ENCODE data around the gene SLC9A9.

Gene SLC9A9

DNA sequence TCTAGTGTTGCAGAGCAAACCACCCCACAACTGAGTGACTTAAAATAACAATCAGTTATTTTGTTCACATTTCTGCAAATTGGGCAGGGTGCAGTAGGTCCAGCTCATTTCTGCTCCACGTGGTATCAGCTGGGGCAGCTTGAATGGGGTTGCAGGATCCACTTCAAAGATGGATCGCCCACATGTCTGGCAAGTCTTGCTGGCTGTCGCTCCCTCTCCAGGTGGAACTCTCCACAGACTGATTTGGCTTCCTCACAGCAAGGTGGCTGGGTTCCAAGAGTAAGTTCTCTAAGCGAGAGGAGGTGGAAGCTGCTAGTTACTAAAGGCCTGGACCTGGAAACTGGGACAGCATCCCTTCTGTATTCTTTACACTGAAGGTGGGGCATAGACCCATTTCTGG is 213.3 kb downstream of the SLC9A9 start:
- no peak for DNase-seq

DNA sequence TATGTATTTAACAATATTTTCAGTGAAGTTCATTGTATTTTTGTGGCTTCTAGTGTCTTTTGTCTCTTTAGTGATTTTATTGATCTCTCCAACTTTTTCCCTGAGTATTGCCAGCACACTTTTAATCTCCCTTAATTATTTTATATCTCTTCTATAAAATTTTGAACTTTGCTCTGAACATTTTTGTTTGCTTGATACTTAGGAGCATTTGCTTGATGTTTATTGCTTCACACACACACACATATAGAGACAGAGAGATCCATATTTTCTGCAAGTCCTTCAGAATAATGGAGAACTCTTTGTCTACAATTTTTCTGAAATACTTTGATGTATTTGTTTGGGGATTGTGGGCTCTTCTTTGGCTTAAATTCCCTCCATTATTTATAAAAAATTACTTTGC is 213.8 kb downstream of the SLC9A9 start:
- DNase-seq: no peak

- DNase-seq: no peak
These were observed 214.5 kb downstream of the SLC9A9 start for GRCh38 chr3:143633816-143634215.

GRCh38 chr3:143629726-143630125 is 218.5 kb downstream of the SLC9A9 start:
- DNase-seq: no peak

- no peak for DNase-seq
These were observed 219.3 kb downstream of the SLC9A9 start for GRCh38 chr3:143628971-143629370.

DNA sequence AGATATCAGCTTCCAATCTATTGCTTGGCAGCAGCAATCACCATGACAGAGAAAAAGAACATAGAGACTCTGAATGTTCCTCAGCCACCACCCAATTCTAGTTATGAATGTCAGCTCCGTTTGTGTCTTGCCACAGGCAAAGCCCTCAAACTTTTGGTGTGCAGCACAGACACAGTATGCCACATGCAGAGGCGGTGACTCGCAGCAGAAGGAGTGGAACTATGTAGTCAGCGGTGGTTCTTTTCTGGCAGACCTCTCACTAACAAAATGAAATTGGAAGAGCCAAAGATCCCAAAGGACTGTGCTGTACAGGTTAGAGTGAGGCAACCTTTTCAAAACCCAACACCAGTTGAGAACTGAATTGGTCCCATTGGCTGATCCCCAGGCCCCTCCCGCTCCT is 220.9 kb downstream of the SLC9A9 start:
- peak; percentile 63 for DNase-seq

DNA sequence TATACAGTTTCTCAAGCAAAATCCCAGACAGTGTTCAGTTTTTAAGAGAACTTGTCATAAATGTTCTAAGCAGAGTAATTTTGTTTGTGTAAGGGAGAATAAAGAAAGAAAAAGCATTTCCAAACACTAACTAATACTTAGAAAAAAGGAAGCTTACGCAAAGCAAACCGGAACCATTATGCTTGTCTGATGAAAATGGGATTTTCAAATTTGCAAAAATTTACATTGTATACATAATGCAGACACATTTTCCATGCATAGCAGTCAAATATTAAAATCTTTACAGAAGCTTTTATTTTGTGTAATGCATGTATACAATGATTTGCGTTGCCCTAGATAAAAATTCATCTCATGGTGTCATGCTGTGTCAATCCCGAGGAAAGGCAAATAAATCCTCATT is 229.0 kb downstream of the SLC9A9 start:
- DNase-seq: no peak

GRCh38 chr3:143617050-143617449 is 231.2 kb downstream of the SLC9A9 start:
- DNase-seq: no peak

DNA sequence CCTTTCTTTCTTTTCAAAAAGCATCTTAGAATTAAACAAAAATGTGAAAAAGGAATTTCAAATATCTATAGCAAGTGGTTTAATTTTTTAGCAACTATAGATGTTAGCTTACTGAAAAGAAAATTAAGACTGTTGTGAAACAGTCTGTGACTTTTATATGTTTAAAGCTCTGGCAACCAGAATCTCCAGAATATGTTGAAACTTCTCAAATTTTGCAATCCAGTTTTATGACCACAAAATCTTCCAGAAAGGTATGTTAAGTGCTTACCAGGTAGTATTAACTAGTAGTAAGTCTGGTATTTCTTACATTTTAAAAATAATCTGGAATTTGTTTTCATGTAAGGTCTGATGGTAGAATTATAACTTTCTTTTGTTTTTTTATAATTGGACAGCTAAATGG is 235.0 kb downstream of the SLC9A9 start:
- DNase-seq: no peak

GRCh38 chr3:143612541-143612940 is 235.7 kb downstream of the SLC9A9 start:
- DNase-seq: no peak

GRCh38 chr3:143608966-143609365 is 239.3 kb downstream of the SLC9A9 start:
- no peak for DNase-seq

GRCh38 chr3:143605233-143605950 is 242.9 kb downstream of the SLC9A9 start:
- no peak for DNase-seq

GRCh38 chr3:143604402-143605185 is 243.7 kb downstream of the SLC9A9 start:
- DNase-seq: no peak

- no peak for DNase-seq
These were observed 244.5 kb downstream of the SLC9A9 start for GRCh38 chr3:143603774-143604173.

DNA sequence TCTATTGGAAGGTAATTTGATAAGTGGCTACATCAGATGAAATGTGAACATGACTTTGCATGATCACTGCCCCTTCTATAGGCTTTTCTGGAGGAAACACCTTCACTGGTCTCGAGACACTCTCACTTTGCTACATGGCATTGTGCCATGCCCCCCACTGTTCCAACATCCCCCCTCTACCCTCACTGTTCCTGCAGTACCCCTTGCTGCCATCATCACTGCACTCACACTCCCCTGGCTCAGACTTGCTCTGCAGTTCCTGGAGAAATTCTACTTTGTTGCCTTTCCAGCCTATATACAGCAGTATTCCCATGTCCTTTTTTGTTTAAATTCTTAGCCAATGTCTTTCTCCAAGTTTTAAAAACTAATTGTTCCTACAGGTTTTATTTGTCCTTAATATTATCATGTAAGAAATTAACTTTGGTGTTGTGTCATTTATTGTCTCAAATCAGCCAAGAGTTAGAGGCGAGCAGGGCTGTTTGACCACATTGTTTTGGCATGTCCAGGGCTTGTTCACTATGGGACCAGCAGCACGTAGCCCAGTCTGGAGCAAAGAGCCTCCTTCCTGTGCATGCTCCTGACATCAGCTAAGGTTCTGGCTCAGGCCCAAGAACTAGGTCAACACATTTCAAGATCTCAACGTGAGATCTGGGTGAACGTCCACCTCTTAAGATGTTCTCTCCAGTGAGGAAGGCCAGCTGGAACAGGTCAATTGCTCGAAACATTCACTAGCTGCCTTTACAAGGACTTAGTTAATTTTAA is 246.4 kb downstream of the SLC9A9 start:
- no peak for DNase-seq

GRCh38 chr3:143600756-143601718 is 247.2 kb downstream of the SLC9A9 start:
- no peak for DNase-seq

- no peak for DNase-seq
These were observed 250.3 kb downstream of the SLC9A9 start for GRCh38 chr3:143597774-143598652.

DNA sequence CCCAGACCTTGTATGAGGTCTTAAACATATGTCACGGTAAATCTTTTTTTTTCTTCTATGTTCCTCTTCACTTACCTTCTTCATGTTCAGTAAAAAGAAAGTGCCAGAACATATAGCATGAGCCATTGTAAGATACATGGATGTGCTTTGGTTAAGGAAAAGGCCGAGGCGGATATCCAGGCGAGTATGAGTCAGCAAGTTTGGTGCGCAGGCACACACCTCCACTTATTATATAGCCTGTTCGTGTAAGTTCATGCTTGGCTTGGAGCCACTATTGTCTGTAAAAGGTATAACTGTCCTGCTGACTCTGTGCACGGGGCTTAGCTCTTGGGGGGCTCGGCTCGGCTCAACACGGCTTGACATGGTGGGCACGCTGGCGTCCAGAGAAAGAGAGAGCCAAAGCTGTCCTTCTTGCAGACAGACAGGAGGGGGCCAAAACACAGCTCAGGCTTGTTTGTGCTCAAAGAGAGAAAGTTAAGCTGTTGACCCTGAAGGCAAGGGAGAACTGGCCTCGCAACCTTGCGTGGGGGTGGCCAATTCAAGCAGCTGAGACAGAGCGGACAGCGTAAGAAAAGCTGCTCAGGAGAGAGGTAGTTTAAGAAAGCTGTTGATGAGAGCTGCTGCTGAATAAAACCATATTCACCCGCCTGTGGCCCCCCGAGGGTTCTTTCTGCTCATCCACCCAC is 251.2 kb downstream of the SLC9A9 start:
- DNase-seq: no peak

DNA sequence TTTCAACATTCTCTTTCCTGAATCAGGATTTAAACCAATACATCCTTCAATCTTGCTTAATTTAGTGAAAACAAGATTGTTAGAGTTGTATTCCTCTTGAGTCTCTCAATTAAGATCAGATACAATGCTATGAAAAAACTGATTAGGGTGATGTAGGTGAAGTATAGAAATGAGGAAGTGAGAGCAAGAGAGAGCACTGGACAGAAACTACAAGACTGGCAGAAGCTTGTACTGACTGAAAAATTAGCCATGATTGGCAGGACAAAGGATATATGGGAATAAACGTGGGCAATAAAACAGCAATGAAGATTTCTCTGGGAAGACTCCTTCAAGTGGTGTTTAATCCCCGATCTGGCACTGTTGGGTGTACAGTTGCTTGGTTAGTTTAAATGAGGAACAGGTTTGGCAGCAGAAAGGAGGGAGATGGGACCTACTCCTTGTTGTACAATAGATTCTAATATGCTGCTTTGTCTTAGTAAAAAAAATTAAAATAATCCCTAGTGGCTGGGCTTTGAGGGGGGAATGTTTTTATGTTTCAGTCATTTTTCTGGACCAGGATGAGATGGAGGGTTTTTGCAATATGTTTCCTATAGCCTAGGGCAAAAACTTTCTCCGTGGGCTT is 252.7 kb downstream of the SLC9A9 start:
- no peak for DNase-seq

- DNase-seq: no peak
These were observed 254.1 kb downstream of the SLC9A9 start for GRCh38 chr3:143594206-143594605.
